Activated T-cell treated with anti-CD3 and anti-CD28 coated beads for 1 hour (primary cell): ENCODE data around the gene VSNL1.
"Not testable (repeated sequence)": the region's sequence is repeated elsewhere in the genome, so short reads cannot be mapped to it uniquely, and the experiment has no call there.

Experiments
- DNase-seq: peaks from one replicate; pipeline ENCODE4 v3.0.0-alpha.2; 2020; ENCODE audit warnings: low read depth

VSNL1 gene

GRCh38 chr2:17542471-17542870, 2.0 kb downstream of the VSNL1 start:
- DNase-seq, result no peak

DNA sequence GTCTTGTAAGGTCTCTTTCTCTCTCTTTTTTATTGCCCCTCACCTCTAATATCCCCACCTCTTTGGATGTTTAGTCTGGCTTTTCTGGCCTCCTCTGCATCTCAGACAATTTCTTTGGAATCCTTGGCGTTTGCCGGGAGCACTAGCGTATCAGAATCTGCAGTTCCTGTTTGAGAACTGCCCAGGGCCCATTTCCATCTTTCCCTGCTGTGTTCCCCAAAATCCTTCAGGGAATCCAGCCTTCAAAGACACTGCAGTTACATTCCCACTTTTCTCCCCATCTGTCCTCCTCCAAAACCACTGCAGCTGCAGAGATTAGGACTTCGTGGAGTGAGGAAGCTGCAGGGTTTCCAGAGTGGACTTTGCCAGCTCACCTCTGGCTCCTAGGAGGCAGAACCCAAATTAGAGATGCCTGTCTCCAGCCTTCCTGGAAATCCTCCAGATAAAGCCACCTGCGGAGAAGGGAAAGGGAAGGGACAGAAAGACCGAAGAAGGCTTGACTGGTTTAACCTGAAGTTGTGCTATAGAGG, 2.7 kb downstream of the VSNL1 start:
- no peak for DNase-seq

- DNase-seq, result no peak
These were observed 3.4 kb downstream of the VSNL1 start for GRCh38 chr2:17543848-17544247.

GRCh38 chr2:17544256-17544655, 3.8 kb downstream of the VSNL1 start:
- DNase-seq, result no peak

- no peak for DNase-seq
These were observed 5.5 kb downstream of the VSNL1 start for GRCh38 chr2:17545680-17546613.

DNA sequence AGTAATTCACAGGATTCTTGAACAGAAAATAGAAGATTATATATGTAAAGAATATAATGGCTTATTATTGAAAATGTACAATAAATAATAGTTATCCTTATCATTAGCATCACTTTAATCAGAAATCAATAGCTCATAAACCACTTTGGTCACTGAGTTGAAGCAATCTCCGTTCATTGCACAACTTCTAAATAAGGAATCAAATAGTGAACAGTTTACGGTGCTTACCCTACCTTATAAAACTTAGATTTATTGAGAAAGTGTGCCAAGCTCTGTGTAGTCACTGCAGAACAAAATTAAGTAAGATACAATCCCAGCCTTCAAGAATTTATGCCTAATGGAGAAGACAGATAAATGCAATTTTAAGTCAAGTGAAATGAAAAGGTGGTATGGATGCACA, 6.7 kb downstream of the VSNL1 start:
- no peak for DNase-seq

GRCh38 chr2:17547737-17548136, 7.2 kb downstream of the VSNL1 start:
- no peak for DNase-seq

- no peak for DNase-seq
These were observed 10.4 kb downstream of the VSNL1 start for GRCh38 chr2:17550907-17551306.

DNA sequence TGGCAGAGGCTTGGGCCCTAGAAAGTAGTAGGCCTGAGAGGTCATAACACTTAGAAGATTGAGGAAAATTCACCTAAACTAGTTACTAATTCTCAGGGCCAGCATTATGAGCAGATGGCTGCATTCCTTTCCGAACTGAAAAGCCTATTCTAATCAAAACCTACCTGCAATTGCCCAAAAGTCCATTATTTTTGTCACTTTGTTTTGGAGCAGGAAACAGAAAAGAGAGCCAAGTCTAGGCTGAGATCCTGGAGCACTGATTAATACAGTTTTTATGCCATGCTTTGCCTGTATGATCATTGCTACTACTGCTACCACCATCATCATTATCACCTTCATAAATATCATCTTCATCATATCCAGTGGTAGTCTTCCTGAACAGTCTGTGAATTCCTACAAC, 14.7 kb downstream of the VSNL1 start:
- DNase-seq, result no peak

- no peak for DNase-seq
These were observed 17.1 kb downstream of the VSNL1 start for GRCh38 chr2:17557596-17557995.

DNA sequence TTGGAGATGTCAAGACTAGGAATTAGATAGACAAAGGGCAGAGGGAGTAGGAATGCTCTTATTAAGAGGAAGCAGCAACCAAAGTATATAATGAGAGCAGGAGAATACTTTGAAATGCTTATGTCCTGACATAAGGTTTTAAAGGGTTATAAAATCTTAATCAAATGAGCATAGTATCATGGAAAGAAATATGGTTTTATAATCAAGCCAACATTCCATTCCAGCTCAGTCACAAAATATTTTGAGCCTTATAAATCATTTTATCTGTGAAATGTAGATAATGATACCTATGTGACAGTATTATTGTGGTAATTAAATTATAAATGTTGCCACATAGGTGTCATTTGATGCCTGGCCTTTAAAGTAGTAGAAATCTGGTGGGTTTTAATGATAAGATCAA, 17.6 kb downstream of the VSNL1 start:
- DNase-seq, result no peak

GRCh38 chr2:17558878-17559277, 18.4 kb downstream of the VSNL1 start:
- no peak for DNase-seq

- DNase-seq, result not testable (repeated sequence)
These were observed 25.2 kb downstream of the VSNL1 start for GRCh38 chr2:17565726-17566125.

DNA sequence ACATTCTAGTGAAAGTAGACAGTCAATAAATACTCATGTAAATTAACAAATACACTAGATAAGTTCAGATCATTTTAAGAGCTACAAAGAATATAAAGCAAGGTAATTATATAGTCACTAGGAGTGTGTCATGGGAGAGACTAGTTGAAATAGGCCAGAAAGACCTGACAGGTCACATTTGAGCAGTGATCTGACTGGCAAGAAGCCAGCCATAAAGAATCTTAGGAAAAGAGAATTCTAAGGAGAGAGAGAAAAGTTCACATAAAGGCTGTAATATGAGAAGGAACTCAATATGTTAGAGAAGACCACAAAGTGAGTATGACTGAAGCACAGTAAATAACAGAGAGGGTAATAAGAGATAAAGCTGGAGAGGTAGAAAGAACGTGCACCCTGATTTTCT, 31.2 kb downstream of the VSNL1 start:
- DNase-seq, result no peak

DNA sequence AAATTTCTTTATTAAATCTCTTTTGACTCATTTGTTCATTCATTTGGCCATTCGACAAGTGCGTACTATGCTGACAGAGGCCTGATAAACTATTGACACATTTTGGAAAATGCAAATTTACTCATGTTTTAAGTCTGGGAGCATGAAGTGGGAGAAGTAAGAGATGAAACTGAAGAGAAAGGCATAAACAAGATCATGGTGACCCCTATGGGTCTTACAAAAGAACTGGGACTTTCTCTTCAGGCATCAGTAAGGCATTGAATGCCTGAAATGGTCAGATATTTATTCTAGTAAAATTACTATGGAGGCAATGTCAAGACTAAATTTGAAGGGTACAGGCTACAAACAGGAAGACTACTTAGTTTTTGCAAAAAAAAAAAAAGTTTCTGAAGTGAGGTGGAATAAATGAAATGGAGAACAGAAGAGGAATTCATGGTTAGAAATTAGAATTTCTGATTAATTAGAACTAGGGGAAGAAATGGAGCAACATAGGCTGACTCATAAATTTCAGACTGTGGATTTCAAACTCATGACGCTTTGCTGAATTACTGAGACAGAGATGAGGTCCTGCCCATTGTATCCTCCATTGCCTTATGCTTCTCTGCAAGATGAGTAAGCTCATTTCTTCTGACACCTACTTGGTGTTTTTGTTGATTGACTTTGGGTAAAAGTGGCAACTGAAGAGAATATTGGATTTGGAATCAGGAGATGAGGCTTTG, 32.7 kb downstream of the VSNL1 start:
- DNase-seq, result no peak

DNA sequence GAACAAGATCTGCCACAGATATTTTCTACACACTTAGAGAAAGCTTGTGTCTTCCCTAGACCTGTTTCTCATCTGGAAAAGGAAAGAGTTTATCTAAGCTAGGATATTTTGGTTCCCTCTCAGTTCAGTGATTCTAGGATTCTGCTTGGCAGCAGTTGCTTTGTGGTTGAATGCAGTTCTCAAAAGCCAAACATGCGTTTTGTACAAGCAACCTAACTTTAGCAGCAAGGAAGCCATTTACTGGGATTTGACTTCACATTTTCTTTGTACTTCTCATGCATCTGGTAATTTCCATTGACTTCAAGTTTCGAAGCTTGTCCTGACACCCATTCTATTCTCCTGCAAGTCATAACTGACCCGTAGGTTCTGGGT, 33.3 kb downstream of the VSNL1 start:
- no peak for DNase-seq

- DNase-seq, result no peak
These were observed 34.0 kb downstream of the VSNL1 start for GRCh38 chr2:17574406-17575073.

DNA sequence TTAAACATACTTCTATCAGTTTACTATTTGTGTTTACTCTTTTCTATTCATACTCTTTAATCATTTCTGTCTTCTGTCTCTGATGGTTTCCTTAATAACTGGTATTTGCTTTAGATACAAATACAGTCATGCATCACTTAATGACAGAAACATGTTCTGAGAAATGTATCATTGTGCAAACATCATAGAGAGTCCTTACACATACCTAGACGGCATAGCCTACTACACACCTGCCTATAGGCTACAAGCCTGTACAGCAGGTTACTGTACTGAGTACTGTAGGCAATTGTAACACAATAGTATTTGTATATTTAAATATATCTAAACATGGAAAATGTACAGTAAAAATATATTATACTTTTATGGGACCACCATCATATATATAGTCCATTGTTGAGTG, 36.3 kb downstream of the VSNL1 start:
- DNase-seq, result no peak

DNA sequence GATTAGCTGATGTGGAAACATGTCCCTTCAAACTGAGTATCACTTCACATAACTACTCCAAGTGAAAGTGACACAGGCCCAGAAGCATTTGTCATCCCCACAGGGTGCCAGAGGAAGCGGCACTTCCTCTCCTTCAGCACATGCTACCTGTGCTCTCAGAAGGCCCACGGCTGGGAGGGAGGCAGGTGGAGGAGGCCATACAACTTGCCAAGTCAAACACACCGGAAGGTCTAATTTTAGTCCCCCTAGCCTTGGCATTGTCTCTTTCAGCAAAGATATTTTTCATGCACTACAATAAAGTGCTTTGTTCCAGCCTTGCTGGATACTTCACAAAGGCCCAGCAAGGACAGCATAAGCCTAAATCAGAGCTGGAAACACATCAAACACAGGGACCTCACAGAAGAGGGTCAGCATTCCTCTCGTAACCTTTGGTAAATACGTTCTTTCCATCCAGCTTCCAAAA, 38.0 kb downstream of the VSNL1 start:
- DNase-seq, result no peak

DNA sequence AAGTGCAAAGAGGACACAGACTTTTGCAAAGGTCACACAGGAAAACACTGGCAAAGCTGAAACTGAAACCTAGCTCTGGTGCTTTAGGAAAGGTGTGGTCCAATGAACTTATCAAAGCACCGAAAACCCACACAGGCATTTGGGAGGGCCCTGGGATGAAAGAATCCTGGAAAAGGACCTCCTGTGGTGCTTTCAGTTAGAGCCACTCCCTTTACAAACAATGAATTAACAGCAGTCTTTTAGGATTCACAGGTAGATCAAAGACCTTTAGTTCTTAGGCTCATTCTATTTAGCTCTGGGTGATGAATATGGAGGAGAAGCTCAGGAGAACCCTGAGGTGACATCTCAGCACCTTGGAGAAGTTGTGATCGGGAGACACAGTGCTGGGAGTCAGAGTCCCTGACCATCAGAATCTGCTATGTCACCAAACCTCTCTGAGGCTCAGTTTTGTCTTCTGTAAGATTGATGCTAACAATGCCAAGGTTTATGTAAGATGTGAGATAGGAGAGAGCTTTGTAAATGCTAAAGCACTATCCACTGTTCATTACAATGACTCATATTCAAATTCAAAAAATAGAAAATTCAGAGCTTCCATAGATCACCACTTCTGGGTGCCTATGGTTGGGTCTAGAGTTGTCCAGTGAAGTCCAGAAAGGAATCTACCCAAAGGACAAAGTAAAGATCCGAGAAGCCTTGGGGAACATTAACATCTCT, 39.3 kb downstream of the VSNL1 start:
- no peak for DNase-seq

DNA sequence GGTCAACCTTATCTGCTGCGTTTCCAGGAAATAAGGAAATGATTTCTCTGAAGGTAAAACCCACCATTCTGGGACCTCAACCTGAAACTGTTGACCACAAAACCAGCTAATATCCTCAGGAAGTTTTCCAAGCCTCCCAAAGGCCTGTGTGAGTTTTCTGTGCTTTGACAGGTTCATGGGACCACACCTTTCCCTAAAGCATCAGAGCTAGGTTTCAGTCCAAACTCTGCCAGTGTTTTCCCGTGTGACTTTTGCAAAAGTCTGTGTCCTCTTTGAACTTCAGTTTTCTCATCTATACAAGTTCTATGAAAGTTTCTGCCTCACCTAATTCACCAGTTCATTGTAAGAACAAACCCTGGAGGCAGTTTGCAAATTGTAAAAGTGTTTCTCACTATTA, 39.8 kb downstream of the VSNL1 start:
- DNase-seq, result no peak

DNA sequence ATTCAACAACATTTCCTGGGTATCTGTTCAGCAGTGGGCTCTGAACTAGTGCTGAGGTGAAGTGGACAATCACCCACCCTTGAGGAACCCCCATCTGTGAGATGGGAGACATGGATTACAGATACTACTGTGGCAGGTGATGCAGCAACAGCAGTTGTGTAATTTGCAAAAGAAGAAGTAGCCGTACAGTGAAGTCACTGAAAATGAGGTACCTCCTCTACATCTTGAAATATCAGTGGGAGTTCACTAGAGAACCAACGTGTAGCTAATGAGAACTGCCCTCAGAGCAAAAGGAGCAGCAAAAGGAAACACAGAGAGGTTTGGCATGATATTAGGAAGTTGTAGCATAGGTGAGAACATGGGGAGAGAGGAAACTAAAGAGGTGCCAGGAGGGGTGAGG, 41.3 kb downstream of the VSNL1 start:
- DNase-seq, result no peak
